Measurements from ENCODE around the gene CPT1C. TPM values are rescaled to one million over a fixed set of nuclear protein-coding genes. Genes with fewer than 3 reads are reported as not detected.

The CPT1C gene
- total RNA-seq, 2 donors from 2014 or later, result 0.66 to 3.4 TPM

DNA sequence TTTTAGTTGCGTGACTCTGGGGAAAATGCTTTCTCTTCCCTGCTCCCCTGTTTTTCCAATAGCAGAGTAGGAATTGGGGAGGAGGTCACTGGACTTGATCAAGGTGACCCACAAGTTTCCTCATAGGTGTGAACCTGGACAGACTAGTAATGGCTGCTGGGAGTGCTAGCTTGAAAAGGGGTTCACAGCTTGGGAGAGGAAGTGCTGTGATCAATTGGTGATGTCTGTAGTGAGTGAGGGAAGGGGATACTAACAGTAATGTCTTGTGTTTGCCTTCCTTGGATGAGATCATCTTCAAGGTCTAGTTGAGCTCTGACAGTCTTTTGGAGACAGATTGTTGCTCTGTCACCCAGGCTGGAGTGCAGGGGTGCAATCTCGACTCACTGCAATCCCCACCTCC, 23.4 kb upstream of the CPT1C start:
- intact Hi-C loops (cut with DNase I), result no loop called here
- no peaks in the 10 kb centered on the region for H3K36me3 ChIP-seq (replicated peaks in 1 of 2; ENCODE audit: insufficient read depth in 1 of 2, low read depth in 2 of 2)
- H3K27me3 ChIP-seq, result no peaks in the 10 kb centered on the region
- H3K4me1 ChIP-seq, result peaks cover 32% of the 10 kb centered on the region
- no peak overlapping the region for H3K4me3 ChIP-seq
- H3K27ac ChIP-seq, result no peak overlapping the region
- WGBS, 2 donors, result 88% methylated on average over 2 of the region's 2 CpGs
- TF ChIP-seq POLR2A (IDR thresholded peaks at IDR 0.05) (no peak), CTCF (IDR thresholded peaks at IDR 0.05) (no peak)
- ATAC-seq, result no peak
- DNase-seq, result no peak
- no peaks in the 10 kb centered on the region for H3K9me3 ChIP-seq

DNA sequence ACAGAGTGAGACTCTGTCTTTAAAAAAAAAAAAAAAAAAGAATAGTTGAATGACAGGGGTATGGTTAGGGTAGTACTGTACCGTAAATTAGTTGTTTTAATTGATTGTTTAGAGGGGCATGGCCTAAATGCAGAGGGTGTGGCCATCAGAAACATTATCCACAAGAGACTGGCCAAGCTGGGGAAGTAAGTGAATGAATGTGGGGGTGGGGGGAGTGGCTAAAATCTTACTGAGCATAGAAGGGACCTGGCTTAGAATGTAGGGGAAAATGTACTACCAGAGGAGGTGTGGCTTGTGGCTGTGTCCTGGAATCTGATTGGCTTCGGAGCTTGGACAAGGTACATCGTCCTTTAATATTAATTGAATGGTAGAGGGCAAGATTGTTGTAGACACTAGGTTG, 21.4 kb upstream of the CPT1C start:
- Histone ChIP-seq H3K27me3 (no peaks in the 10 kb centered on the region), H3K36me3 (replicated peaks in 1 of 2; ENCODE audit: insufficient read depth in 1 of 2, low read depth in 2 of 2) (no peaks in the 10 kb centered on the region), H3K27ac (no peak overlapping the region), H3K4me3 (no peak overlapping the region), H3K4me1 (peaks cover 21% of the 10 kb centered on the region), H3K9me3 (no peaks in the 10 kb centered on the region)
- no peak for DNase-seq
- 69 to 87% methylated on average over 3 of the region's 3 CpGs for WGBS, 2 donors
- TF ChIP-seq POLR2A (IDR thresholded peaks at IDR 0.05) (no peak), CTCF (IDR thresholded peaks at IDR 0.05) (no peak)
- ATAC-seq, result no peak
- intact Hi-C loops (cut with DNase I), result no loop called here

DNA sequence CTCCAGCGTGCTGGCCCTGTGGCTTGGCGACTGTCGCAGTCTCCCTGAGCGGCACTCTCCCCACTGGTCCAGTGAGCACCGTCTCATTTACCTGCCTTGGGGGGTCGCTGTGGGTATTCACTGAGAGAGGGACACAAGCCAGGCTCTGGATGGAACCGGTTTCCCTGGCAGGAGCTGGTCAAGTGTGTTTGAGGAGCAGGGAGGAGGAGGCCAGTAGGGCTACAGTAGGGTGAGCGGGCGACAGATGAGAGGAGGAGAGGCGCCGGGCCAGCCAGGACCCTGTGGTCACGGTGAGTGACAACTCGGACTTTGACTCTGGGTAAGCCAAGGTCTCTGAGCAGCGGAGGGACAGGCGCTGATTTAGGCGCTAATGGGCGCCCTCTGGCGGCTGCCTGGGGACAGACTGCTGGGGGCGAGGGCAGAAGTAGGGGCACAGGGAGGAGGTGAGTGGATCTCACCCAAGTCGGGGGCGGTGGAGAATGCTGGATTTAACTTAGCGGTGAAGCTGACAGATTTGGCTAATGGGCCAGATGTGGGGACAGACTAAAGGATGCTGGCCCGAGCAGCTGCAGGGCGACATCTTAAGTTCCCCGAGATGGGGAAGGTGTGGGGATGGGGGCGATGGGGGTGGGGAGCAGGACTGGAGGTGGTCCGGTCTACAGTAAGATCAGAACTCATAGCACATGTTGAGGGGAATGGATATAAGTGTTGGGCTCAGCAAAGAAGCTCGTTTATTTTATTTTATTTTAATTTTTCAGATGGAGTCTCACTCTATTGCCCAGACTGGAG, 18.6 kb upstream of the CPT1C start:
- H3K27me3 ChIP-seq, result no peaks in the 10 kb centered on the region
- peaks cover 20% of the 10 kb centered on the region for H3K4me1 ChIP-seq
- intact Hi-C loops (cut with DNase I), result no loop called here
- no peaks in the 10 kb centered on the region for H3K9me3 ChIP-seq
- H3K4me3 ChIP-seq, result no peak overlapping the region
- H3K27ac ChIP-seq, result peak overlapping the region; percentile 56 to 78 (median 71)
- no peaks in the 10 kb centered on the region for H3K36me3 ChIP-seq (replicated peaks in 1 of 2; ENCODE audit: insufficient read depth in 1 of 2, low read depth in 2 of 2)
- WGBS, 2 donors, result 16 to 24% methylated on average over 21 to 28 of the region's 28 CpGs
- ATAC-seq, result no peak
- TF ChIP-seq CTCF (IDR thresholded peaks at IDR 0.05), result peak; percentile 84 to 95 (median 89)
- TF ChIP-seq POLR2A (IDR thresholded peaks at IDR 0.05), result peak in 1 of 3 donors; percentile 12
- DNase-seq, result peak; percentile 80 to 85 (median 84)

GRCh38 chr19:49676136-49676783, 14.7 kb upstream of the CPT1C start:
- H3K27ac ChIP-seq, result peak overlapping the region; percentile 89 to 95 (median 94)
- ATAC-seq, result peak; percentile 55
- no peak overlapping the region for H3K4me3 ChIP-seq
- DNase-seq, result peak; percentile 88 to 91 (median 90)
- peak in 2 of 3 donors; percentile 48 to 50 for TF ChIP-seq POLR2A (IDR thresholded peaks at IDR 0.05)
- TF ChIP-seq CTCF (IDR thresholded peaks at IDR 0.05), result no peak
- no peaks in the 10 kb centered on the region for H3K36me3 ChIP-seq (replicated peaks in 1 of 2; ENCODE audit: insufficient read depth in 1 of 2, low read depth in 2 of 2)
- peaks cover 57% of the 10 kb centered on the region for H3K4me1 ChIP-seq
- no peaks in the 10 kb centered on the region for H3K27me3 ChIP-seq
- intact Hi-C loops (cut with DNase I), result no loop called here
- WGBS, 2 donors, result 2% methylated on average over 23 to 27 of the region's 27 CpGs
- no peaks in the 10 kb centered on the region for H3K9me3 ChIP-seq

Data from body of pancreas (tissue), 4 donors.